Measurements from ENCODE around the gene HIBCH. TPM values are rescaled to one million over a fixed set of nuclear protein-coding genes. Genes with fewer than 3 reads are reported as not detected.
A peak's percentile ranks its signal among the peaks of the same experiment; 100 is the strongest.

HIBCH gene
- total and polyA plus RNA-seq, 2 of the 13 experiments (the other 11 are each of a cell fraction or from before 2014, with no cell fraction given): 18.8 to 49.5 TPM

DNA sequence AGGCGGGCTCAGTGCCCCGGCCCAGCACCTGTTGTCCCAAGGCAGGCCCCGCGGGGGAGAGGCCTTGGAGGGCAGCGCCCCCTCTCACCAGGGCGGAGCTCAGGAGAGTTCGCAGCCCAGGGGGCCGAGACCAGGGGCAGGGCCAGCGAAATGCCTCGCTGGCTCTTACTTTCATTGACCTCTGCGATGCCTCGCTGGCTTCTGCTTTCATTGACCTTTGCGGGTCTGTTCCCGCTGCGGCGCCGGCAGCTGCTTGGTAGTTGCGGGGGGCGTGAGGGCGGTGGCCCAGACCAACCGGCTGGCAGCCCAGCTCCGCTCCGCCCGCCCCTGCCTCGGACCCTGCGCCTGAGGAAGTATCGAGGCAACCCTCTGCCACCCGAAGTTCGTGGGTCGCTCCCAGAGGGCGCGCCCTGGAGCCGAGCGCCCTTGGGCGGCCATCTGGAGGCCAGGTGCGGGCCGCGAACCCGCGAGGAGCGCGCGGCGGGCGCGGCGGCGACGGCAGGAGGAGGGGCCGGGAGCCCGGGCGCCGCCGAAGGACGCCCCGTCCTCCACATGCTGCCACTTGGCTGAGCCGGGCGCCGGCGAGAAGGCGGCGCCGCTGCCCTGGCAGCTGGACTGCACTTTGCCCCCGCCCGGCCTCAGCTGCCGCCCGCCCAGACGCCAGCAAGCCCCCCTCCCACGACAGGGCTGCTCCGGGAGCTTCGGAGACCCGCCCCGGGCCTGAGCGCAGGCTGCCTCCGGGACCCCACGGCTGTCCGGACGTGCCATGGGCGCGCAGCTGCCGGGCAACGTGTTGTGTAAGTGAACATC, 139.1 kb downstream of the HIBCH start (continued):
- TF ChIP-seq ATF7-NPFF (CRISPR knock-in tag; IDR thresholded peaks at IDR 0.05; ENCODE audit: low read depth): peak; percentile 20
- peak; percentile 50; the same call in 1 of the 2 replicates for TF ChIP-seq ZBTB10 (CRISPR knock-in tag; IDR thresholded peaks at IDR 0.05; ENCODE audit: borderline replicate concordance)
- TF ChIP-seq SNAPC2 (CRISPR knock-in tag; IDR thresholded peaks at IDR 0.05): 0 out of 2 replicates have a peak, but pooled peaks have one; percentile 34
- TF ChIP-seq SPEN (CRISPR knock-in tag; IDR thresholded peaks at IDR 0.05; ENCODE audit: low read depth): peak; percentile 81; the same call in 1 of the 2 replicates
- TF ChIP-seq, protein P1, sequence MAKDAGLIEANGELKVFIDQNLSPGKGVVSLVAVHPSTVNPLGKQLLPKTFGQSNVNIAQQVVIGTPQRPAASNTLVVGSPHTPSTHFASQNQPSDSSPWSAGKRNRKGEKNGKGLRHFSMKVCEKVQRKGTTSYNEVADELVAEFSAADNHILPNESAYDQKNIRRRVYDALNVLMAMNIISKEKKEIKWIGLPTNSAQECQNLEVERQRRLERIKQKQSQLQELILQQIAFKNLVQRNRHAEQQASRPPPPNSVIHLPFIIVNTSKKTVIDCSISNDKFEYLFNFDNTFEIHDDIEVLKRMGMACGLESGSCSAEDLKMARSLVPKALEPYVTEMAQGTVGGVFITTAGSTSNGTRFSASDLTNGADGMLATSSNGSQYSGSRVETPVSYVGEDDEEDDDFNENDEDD (CRISPR knock-in tag; IDR thresholded peaks at IDR 0.05; ENCODE audit: borderline replicate concordance): 0 out of 2 replicates have a peak, but pooled peaks have one; percentile 49
- TF ChIP-seq, protein P2, sequence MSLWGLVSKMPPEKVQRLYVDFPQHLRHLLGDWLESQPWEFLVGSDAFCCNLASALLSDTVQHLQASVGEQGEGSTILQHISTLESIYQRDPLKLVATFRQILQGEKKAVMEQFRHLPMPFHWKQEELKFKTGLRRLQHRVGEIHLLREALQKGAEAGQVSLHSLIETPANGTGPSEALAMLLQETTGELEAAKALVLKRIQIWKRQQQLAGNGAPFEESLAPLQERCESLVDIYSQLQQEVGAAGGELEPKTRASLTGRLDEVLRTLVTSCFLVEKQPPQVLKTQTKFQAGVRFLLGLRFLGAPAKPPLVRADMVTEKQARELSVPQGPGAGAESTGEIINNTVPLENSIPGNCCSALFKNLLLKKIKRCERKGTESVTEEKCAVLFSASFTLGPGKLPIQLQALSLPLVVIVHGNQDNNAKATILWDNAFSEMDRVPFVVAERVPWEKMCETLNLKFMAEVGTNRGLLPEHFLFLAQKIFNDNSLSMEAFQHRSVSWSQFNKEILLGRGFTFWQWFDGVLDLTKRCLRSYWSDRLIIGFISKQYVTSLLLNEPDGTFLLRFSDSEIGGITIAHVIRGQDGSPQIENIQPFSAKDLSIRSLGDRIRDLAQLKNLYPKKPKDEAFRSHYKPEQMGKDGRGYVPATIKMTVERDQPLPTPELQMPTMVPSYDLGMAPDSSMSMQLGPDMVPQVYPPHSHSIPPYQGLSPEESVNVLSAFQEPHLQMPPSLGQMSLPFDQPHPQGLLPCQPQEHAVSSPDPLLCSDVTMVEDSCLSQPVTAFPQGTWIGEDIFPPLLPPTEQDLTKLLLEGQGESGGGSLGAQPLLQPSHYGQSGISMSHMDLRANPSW (CRISPR knock-in tag; IDR thresholded peaks at IDR 0.05; ENCODE audit: borderline replicate concordance): no peak
- TF ChIP-seq ZNF33B (CRISPR knock-in tag; IDR thresholded peaks at IDR 0.05): no peak; the same call in none of the 2 replicates
- TF ChIP-seq U2AF1 (optimal IDR thresholded peaks at IDR 0.05; ENCODE audit: low read depth, low read length): peak; percentile 38
- TF ChIP-seq KAT2B (IDR thresholded peaks at IDR 0.05; ENCODE audit: borderline replicate concordance, low read depth, low read length): no peak
- TF ChIP-seq SUZ12 (IDR thresholded peaks at IDR 0.05; ENCODE audit: low read depth, low read length): 0 out of 2 replicates have a peak, but pooled peaks have one; percentile 1
- no peak for TF ChIP-seq ZEB1 (IDR thresholded peaks at IDR 0.05; ENCODE audit: insufficient replicate concordance, low read depth)
- TF ChIP-seq ZNF619 (CRISPR knock-in tag; IDR thresholded peaks at IDR 0.05): peak; percentile 91
- peak; percentile 79 for TF ChIP-seq RBM22 (optimal IDR thresholded peaks at IDR 0.05; ENCODE audit: low read length)
- TF ChIP-seq ZMYM2 (CRISPR knock-in tag; IDR thresholded peaks at IDR 0.05): peak; percentile 82
- no peak; the same call in 1 of the 2 replicates for TF ChIP-seq ZNF556 (CRISPR knock-in tag; IDR thresholded peaks at IDR 0.05; ENCODE audit: borderline replicate concordance)
- TF ChIP-seq PHF8 (CRISPR knock-in tag; IDR thresholded peaks at IDR 0.05): peak; percentile 84
